ENCODE measurements around the gene HNRNPF. TPM values are rescaled to one million over a fixed set of nuclear protein-coding genes. Genes with fewer than 3 reads are reported as not detected.
A peak's percentile ranks its signal among the peaks of the same experiment; 100 is the strongest.

The HNRNPF gene
- total and polyA plus RNA-seq, 7 donors, result 101 to 194 (median 134) TPM

DNA sequence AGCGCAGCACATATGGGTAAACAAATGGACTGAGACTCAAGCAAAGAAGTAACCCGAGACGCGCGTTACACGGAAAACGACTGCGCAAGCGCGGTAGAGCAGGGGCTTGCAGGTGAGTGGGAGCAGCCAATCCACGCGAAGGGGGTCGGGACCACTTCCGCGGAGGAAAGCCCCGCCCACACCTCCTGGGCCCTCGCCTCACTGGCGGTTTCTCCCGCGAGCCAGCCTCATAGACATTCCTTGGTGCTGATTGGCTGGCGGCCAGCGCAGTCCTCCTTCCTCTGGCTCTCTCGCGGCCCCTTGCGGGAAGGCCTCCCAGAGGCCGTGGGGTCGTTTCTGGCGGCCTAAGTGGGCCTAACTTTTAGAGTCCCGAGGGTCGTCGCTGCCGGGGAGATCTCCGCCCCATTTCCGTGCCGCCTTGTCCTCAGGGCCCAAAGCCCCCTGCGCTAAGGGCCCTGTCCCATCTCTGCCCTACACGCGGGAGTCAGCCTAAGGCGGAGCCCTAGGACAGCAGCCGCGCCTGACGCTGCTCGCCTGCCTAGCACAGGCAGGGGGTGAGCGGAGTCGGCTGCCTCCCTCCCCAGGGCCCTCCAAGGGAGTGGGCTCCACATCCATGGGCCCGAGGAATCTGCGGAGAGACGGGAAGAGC, 46.7 kb downstream of the HNRNPF start:
- DNase-seq, result peak; percentile 97
- H3K9me3 ChIP-seq, result no peaks in the 10 kb centered on the region
- H3K4me1 ChIP-seq, result peaks cover 0 to 14% (median 12%) of the 10 kb centered on the region in 4 donors
- H3K27ac ChIP-seq, result peak overlapping the region; percentile 63 to 74 (median 69)
- intact Hi-C loops (cut with DNase I), result loop anchor here (5.0 kb wide), 1 partner anchor 35 kb away; no protein-coding TSS in a partner anchor
- TF ChIP-seq, protein P1, sequence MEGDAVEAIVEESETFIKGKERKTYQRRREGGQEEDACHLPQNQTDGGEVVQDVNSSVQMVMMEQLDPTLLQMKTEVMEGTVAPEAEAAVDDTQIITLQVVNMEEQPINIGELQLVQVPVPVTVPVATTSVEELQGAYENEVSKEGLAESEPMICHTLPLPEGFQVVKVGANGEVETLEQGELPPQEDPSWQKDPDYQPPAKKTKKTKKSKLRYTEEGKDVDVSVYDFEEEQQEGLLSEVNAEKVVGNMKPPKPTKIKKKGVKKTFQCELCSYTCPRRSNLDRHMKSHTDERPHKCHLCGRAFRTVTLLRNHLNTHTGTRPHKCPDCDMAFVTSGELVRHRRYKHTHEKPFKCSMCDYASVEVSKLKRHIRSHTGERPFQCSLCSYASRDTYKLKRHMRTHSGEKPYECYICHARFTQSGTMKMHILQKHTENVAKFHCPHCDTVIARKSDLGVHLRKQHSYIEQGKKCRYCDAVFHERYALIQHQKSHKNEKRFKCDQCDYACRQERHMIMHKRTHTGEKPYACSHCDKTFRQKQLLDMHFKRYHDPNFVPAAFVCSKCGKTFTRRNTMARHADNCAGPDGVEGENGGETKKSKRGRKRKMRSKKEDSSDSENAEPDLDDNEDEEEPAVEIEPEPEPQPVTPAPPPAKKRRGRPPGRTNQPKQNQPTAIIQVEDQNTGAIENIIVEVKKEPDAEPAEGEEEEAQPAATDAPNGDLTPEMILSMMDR (IDR thresholded peaks at IDR 0.05), result peak; percentile 20 to 51 (median 32)
- TF ChIP-seq POLR2A (IDR thresholded peaks at IDR 0.05) (peak in 1 of 2 donors; percentile 5), POLR2AphosphoS5 (IDR thresholded peaks at IDR 0.05) (peak in 3 of 4 donors; percentile 49 to 61 (median 55)), EP300 (IDR thresholded peaks at IDR 0.05) (no peak)
- H3K27me3 ChIP-seq, result no peaks in the 10 kb centered on the region
- WGBS, 2 donors, result 4 to 6% methylated on average over 48 of the region's 48 CpGs
- no peaks in the 10 kb centered on the region for H3K36me3 ChIP-seq
- peak overlapping the region; percentile 27 to 62 (median 52) for H3K4me3 ChIP-seq

DNA sequence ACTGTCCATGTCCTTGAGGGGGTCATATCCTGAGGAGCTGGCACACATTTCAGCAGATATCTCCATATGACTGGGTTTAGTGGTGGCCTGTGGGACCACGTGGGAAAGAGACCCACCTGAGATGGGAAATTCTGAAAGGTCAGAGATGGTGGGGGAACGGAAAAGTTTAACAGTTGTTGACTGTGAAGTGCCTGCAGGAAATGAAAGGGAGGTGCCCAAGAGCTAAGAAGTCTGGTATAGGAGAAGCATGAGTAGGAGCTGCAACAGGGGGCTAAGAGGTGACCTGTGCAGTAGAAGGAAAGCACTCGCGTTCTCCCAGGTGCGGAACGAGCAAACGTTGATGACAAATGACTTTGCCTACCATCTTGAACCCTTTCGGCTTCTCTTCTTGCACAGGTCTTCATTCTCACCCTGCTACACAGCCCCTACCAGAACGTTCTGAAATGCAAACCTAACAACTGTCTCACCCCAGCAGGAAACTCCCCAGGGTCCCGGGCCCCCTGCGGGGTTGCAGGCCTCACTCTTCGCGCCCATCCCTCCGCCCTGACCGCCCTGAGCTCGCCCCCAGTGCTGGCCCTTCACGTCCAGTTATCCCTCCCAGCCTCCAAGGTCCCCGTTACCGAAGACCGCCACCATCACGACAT, 47.3 kb downstream of the HNRNPF start:
- WGBS, 2 donors, result 17 to 34% methylated on average over 21 of the region's 21 CpGs
- no peak for TF ChIP-seq POLR2AphosphoS5 (IDR thresholded peaks at IDR 0.05)
- TF ChIP-seq, protein P1 (IDR thresholded peaks at IDR 0.05), result no peak
- no peak for TF ChIP-seq EP300 (IDR thresholded peaks at IDR 0.05)
- no peak for TF ChIP-seq POLR2A (IDR thresholded peaks at IDR 0.05)
- intact Hi-C loops (cut with DNase I), result loop anchor here (5.0 kb wide), 1 partner anchor 36 kb away; no protein-coding TSS in a partner anchor
- Histone ChIP-seq H3K4me1 (peaks cover 0 to 14% (median 12%) of the 10 kb centered on the region in 4 donors), H3K4me3 (peak overlapping the region; percentile 27 to 62 (median 52)), H3K36me3 (no peaks in the 10 kb centered on the region), H3K9me3 (no peaks in the 10 kb centered on the region), H3K27ac (peak overlapping the region; percentile 63 to 74 (median 69)), H3K27me3 (no peaks in the 10 kb centered on the region)
- DNase-seq, result no peak

DNA sequence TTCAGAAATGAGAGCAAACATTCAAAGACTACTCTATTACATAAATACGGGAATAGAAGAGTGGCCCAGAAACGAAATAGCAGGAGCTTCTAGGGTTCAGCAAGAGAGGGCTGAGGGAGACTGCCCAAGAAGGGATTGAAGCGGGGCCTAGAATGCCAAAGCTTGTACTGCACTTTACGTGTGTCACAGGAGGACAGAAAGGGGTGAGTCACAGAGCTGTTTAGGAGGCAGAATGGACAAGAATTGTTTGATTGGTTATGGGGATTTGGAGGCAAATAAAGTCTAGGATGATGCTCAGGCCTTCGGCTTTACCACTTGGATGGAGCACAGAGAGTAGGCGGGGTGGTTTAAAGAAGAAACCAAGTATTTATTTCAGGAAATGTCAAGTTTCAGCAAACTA, 48.9 kb downstream of the HNRNPF start:
- no peak for DNase-seq
- intact Hi-C loops (cut with DNase I), result loop anchor here (5.0 kb wide), 1 partner anchor 37 kb away; no protein-coding TSS in a partner anchor
- Histone ChIP-seq H3K27me3 (no peaks in the 10 kb centered on the region), H3K4me1 (peaks cover 0 to 14% (median 12%) of the 10 kb centered on the region in 4 donors), H3K9me3 (no peaks in the 10 kb centered on the region), H3K36me3 (no peaks in the 10 kb centered on the region), H3K27ac (no peak overlapping the region), H3K4me3 (no peak overlapping the region)
- TF ChIP-seq POLR2A (IDR thresholded peaks at IDR 0.05) (no peak), POLR2AphosphoS5 (IDR thresholded peaks at IDR 0.05) (no peak)
- WGBS, 2 donors, result 84 to 88% methylated on average over 6 of the region's 6 CpGs

DNA sequence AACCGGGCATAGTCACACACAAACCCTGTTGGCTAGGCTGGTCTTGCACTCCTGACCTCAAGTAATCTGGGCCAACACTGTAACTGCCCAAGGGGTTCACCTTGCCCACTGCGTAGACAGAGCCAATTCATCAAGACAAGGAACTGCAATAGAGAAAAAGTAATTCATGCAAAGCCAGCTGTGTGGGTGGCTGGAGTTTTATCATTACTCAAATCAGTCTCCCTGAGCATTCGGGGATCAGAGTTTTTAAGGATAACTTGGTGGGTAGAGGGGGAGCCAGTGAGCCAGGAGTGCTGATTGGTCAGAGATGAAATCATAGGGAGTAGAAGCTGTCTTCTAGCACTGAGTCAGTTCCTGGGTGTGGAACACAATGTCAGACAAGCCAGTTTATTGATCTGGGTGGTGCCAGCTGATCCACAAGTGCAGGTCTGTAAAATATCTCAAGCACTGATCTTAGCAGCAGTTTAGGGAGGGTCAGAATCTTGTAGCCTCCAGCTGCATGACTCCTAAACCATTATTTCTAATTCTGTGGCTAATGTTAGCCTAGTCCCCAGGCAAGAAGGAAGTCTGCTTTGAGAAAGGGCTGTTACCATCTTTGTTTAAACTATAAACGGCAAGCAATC, 53.1 kb downstream of the HNRNPF start:
- WGBS, 2 donors, result 16 to 57% methylated on average over 4 of the region's 4 CpGs
- peaks cover 0 to 8% (median 2%) of the 10 kb centered on the region in 3 donors for H3K27me3 ChIP-seq
- TF ChIP-seq POLR2A (IDR thresholded peaks at IDR 0.05) (no peak), POLR2AphosphoS5 (IDR thresholded peaks at IDR 0.05) (no peak), EP300 (IDR thresholded peaks at IDR 0.05) (no peak)
- TF ChIP-seq, protein P1 (IDR thresholded peaks at IDR 0.05), result no peak
- no peaks in the 10 kb centered on the region for H3K36me3 ChIP-seq
- intact Hi-C loops (cut with DNase I), result no loop called here
- DNase-seq, result no peak
- H3K27ac ChIP-seq, result no peak overlapping the region
- H3K4me1 ChIP-seq, result peaks cover 0 to 3% (median under 1%) of the 10 kb centered on the region in 4 donors
- H3K4me3 ChIP-seq, result no peak overlapping the region
- H3K9me3 ChIP-seq, result no peaks in the 10 kb centered on the region
